HUES6 (cell line): ENCODE data around the gene VTCN1.

Experiments
- H3K27ac ChIP-seq: 2 replicates; pipeline ENCODE4 v1.7.0; 2013; ENCODE audit warnings: low read depth, mild to moderate bottlenecking, low read length, inconsistent platforms
- H3K27me3 ChIP-seq: 2 replicates; pipeline ENCODE4 v1.6.1; 2013; ENCODE audit warnings: low read length; ENCODE audit not compliant: control insufficient read depth, insufficient read depth
- H3K36me3 ChIP-seq: 2 replicates; pipeline ENCODE4 v1.6.1; 2013; ENCODE audit warnings: low read length; ENCODE audit not compliant: control insufficient read depth, insufficient read depth
- H3K4me1 ChIP-seq: 2 replicates; pipeline ENCODE4 v1.6.1; 2013; ENCODE audit warnings: low read length; ENCODE audit not compliant: control insufficient read depth, insufficient read depth
- H3K4me3 ChIP-seq: 2 replicates; pipeline ENCODE4 v1.5.1; 2013; ENCODE audit warnings: low read depth, low read length
- H3K9ac ChIP-seq: one replicate; pipeline ENCODE4 v1.6.1; 2013; ENCODE audit warnings: mild to moderate bottlenecking, low read length
- H3K9me3 ChIP-seq: 2 replicates; pipeline ENCODE4 v1.6.1; 2013; ENCODE audit warnings: low read depth, low read length; ENCODE audit not compliant: control insufficient read depth, insufficient read depth

The VTCN1 gene

GRCh38 chr1:117143172-117143571 lies 67.6 kb downstream of the VTCN1 start:
- Histone ChIP-seq H3K4me1 (peaks cover 16% of the 10 kb centered on the region), H3K4me3 (no peak overlapping the region), H3K9ac (no peak overlapping the region), H3K9me3 (no peaks in the 10 kb centered on the region), H3K27me3 (no peaks in the 10 kb centered on the region), H3K36me3 (no peaks in the 10 kb centered on the region), H3K27ac (no peak overlapping the region)

GRCh38 chr1:117142200-117142599 lies 68.5 kb downstream of the VTCN1 start:
- no peak overlapping the region for H3K27ac ChIP-seq
- H3K27me3 ChIP-seq = no peaks in the 10 kb centered on the region
- H3K9me3 ChIP-seq = no peaks in the 10 kb centered on the region
- H3K4me3 ChIP-seq = no peak overlapping the region
- peaks cover 14% of the 10 kb centered on the region for H3K4me1 ChIP-seq
- no peaks in the 10 kb centered on the region for H3K36me3 ChIP-seq
- H3K9ac ChIP-seq = no peak overlapping the region

GRCh38 chr1:117138561-117138960 lies 72.2 kb downstream of the VTCN1 start:
- Histone ChIP-seq H3K4me1 (peaks cover 27% of the 10 kb centered on the region), H3K27me3 (no peaks in the 10 kb centered on the region), H3K36me3 (no peaks in the 10 kb centered on the region), H3K4me3 (no peak overlapping the region), H3K27ac (no peak overlapping the region), H3K9me3 (no peaks in the 10 kb centered on the region), H3K9ac (no peak overlapping the region)

GRCh38 chr1:117138106-117138505 lies 72.6 kb downstream of the VTCN1 start:
- Histone ChIP-seq H3K9me3 (no peaks in the 10 kb centered on the region), H3K9ac (no peak overlapping the region)

GRCh38 chr1:117137281-117137855 lies 73.4 kb downstream of the VTCN1 start:
- no peak overlapping the region for H3K9ac ChIP-seq
- no peaks in the 10 kb centered on the region for H3K9me3 ChIP-seq
- H3K4me1 ChIP-seq = peaks cover 27% of the 10 kb centered on the region
- H3K27ac ChIP-seq = no peak overlapping the region
- H3K27me3 ChIP-seq = no peaks in the 10 kb centered on the region
- H3K36me3 ChIP-seq = no peaks in the 10 kb centered on the region
- H3K4me3 ChIP-seq = no peak overlapping the region

More at GRCh38 chr1:117138106-117138505, 72.6 kb downstream of the VTCN1 start:
- Histone ChIP-seq H3K4me1 (peaks cover 27% of the 10 kb centered on the region), H3K4me3 (no peak overlapping the region), H3K36me3 (no peaks in the 10 kb centered on the region), H3K27me3 (no peaks in the 10 kb centered on the region), H3K27ac (no peak overlapping the region)

GRCh38 chr1:117136749-117137148 lies 74.0 kb downstream of the VTCN1 start:
- no peak overlapping the region for H3K9ac ChIP-seq
- no peaks in the 10 kb centered on the region for H3K9me3 ChIP-seq
- no peaks in the 10 kb centered on the region for H3K36me3 ChIP-seq
- H3K4me3 ChIP-seq = no peak overlapping the region
- no peaks in the 10 kb centered on the region for H3K27me3 ChIP-seq
- no peak overlapping the region for H3K27ac ChIP-seq
- H3K4me1 ChIP-seq = peaks cover 27% of the 10 kb centered on the region

GRCh38 chr1:117135329-117135728 lies 75.4 kb downstream of the VTCN1 start:
- H3K9ac ChIP-seq = no peak overlapping the region
- no peak overlapping the region for H3K4me3 ChIP-seq
- peaks cover 27% of the 10 kb centered on the region for H3K4me1 ChIP-seq
- H3K27me3 ChIP-seq = no peaks in the 10 kb centered on the region
- no peaks in the 10 kb centered on the region for H3K36me3 ChIP-seq
- no peak overlapping the region for H3K27ac ChIP-seq
- no peaks in the 10 kb centered on the region for H3K9me3 ChIP-seq

- Histone ChIP-seq H3K36me3 (no peaks in the 10 kb centered on the region), H3K9me3 (no peaks in the 10 kb centered on the region), H3K4me3 (no peak overlapping the region), H3K27me3 (no peaks in the 10 kb centered on the region), H3K4me1 (peaks cover 19% of the 10 kb centered on the region), H3K27ac (no peak overlapping the region), H3K9ac (no peak overlapping the region)
Measured at GRCh38 chr1:117130526-117130925, 80.2 kb downstream of the VTCN1 start.

- no peak overlapping the region for H3K9ac ChIP-seq
- H3K4me3 ChIP-seq = no peak overlapping the region
- H3K27ac ChIP-seq = no peak overlapping the region
- H3K4me1 ChIP-seq = peaks cover 8% of the 10 kb centered on the region; the same call in 1 of the 2 replicates
- no peaks in the 10 kb centered on the region for H3K9me3 ChIP-seq
- no peaks in the 10 kb centered on the region for H3K27me3 ChIP-seq
- H3K36me3 ChIP-seq = no peaks in the 10 kb centered on the region
Measured at GRCh38 chr1:117128323-117129079, 82.2 kb downstream of the VTCN1 start.

GRCh38 chr1:117127795-117128194 lies 82.9 kb downstream of the VTCN1 start:
- Histone ChIP-seq H3K9me3 (no peaks in the 10 kb centered on the region), H3K4me1 (peaks cover 8% of the 10 kb centered on the region; the same call in 1 of the 2 replicates), H3K9ac (no peak overlapping the region), H3K27ac (no peak overlapping the region), H3K27me3 (no peaks in the 10 kb centered on the region), H3K4me3 (no peak overlapping the region), H3K36me3 (no peaks in the 10 kb centered on the region)

- Histone ChIP-seq H3K4me3 (no peak overlapping the region), H3K27me3 (no peaks in the 10 kb centered on the region), H3K36me3 (no peaks in the 10 kb centered on the region), H3K27ac (no peak overlapping the region), H3K9me3 (no peaks in the 10 kb centered on the region), H3K4me1 (peaks cover 14% of the 10 kb centered on the region; the same call in 1 of the 2 replicates), H3K9ac (no peak overlapping the region)
Measured at GRCh38 chr1:117124661-117125060, 86.1 kb downstream of the VTCN1 start.
